Sigmoid colon (tissue), 3 donors: Measurements from ENCODE around the gene LIPH.

Experiments
- CTCF ChIP-seq, 4 experiments: fragments of 450-650 bp in 3 of 4; fragments of 200-600 bp in 1 of 4; IDR thresholded peaks; one replicate each; pipeline ENCODE4 v1.5.1; 2016 to 2019; ENCODE audit warnings: antibody characterized with exemption in 4 of 4, mild to moderate bottlenecking in 3 of 4, moderate library complexity in 2 of 4
- POLR2A ChIP-seq, 2 donors: fragments of 450-650 bp; IDR thresholded peaks; one replicate each; pipeline ENCODE4 v1.6.1; 2016; ENCODE audit warnings: antibody characterized with exemption in 2 of 2, mild to moderate bottlenecking in 2 of 2, moderate library complexity in 2 of 2

- TF ChIP-seq CTCF (IDR thresholded peaks at IDR 0.05) = no peak
- no peak for TF ChIP-seq POLR2A (IDR thresholded peaks at IDR 0.05)
These were observed 30.5 kb upstream of the LIPH start for GRCh38 chr3:185582871-185583270.
